Calu3 (cell line): ENCODE data around the gene FEM1B. TPM values are rescaled to one million over a fixed set of nuclear protein-coding genes. Genes with fewer than 3 reads are reported as not detected.

Source experiments
- BruUV-seq: library from RNA; stranded (reverse); fragments of 400-500 nt; replicated peaks from 2 replicates; lab custom pipeline; 2021; lab: Mats Ljungman, UMichigan
- CTCF ChIA-PET: fragments of 300-600 bp; sonication (Branson Sonifier 250); formaldehyde crosslinking; loops from one replicate; lab custom pipeline; 2022; ENCODE audit warnings: antibody characterized with exemption; lab: Charles Lee
- DNase-seq: peaks from one replicate; pipeline ENCODE4 v3.0.0; 2022
- H3K27ac Mint-ChIP-seq: one replicate; pipeline ENCODE4 v1.8.0; 2022; ENCODE audit warnings: mixed read lengths; ENCODE audit not compliant: unreplicated experiment
- H3K27me3 Mint-ChIP-seq: one replicate; pipeline ENCODE4 v1.8.0; 2022; ENCODE audit warnings: mixed read lengths; ENCODE audit not compliant: unreplicated experiment
- H3K36me3 Mint-ChIP-seq: one replicate; pipeline ENCODE4 v1.8.0; 2022; ENCODE audit warnings: mild to moderate bottlenecking, moderate library complexity, mixed read lengths; ENCODE audit not compliant: insufficient read depth, unreplicated experiment
- H3K4me1 Mint-ChIP-seq: one replicate; pipeline ENCODE4 v1.8.0; 2022; ENCODE audit warnings: mild to moderate bottlenecking, low read depth, mixed read lengths; ENCODE audit not compliant: unreplicated experiment
- H3K4me3 Mint-ChIP-seq: one replicate; pipeline ENCODE4 v1.8.0; 2022; ENCODE audit warnings: mild to moderate bottlenecking, low read depth, moderate library complexity, mixed read lengths; ENCODE audit not compliant: unreplicated experiment
- H3K9me3 Mint-ChIP-seq: one replicate; pipeline ENCODE4 v1.8.0; 2022; ENCODE audit warnings: low read depth, mixed read lengths; ENCODE audit not compliant: unreplicated experiment
- CTCF ChIP-seq: fragments of 200-600 bp; IDR thresholded peaks from one replicate; pipeline ENCODE4 v1.8.0; 2022; ENCODE audit warnings: antibody characterized with exemption; ENCODE audit not compliant: unreplicated experiment
- intact Hi-C: fragments of 100-400 bp; cut with micrococcal nuclease; formaldehyde crosslinking; loops from one replicate; pipeline ENCODE4 v1.10.0; 2022; ENCODE audit not compliant: unreplicated experiment
- total RNA-seq: library from RNA; stranded (reverse); gene quantifications from 2 replicates; pipeline ENCODE4 v1.2.3, GENCODE V29; 2022

The FEM1B gene
- total RNA-seq, 1 experiment from 2014 or later, result 41.4 TPM

GRCh38 chr15:68337826-68338225 lies 60.3 kb downstream of the FEM1B start:
- intact Hi-C loops, result no loop called here
- Mint-ChIP-seq H3K27ac (no peak overlapping the region), H3K4me1 (no peaks in the 10 kb centered on the region), H3K27me3 (peaks cover 96% of the 10 kb centered on the region), H3K9me3 (no peaks in the 10 kb centered on the region), H3K4me3 (no peak overlapping the region), H3K36me3 (peaks cover 3% of the 10 kb centered on the region)
- CTCF ChIA-PET, result interaction anchor here (0.7 kb wide), 1 partner anchor 95 kb away, joined by 3 read pairs; no protein-coding TSS in a partner anchor
- TF ChIP-seq CTCF, result no peak
- DNase-seq, result no peak
- no TSS peak for BruUV-seq

GRCh38 chr15:68339481-68339880 lies 61.9 kb downstream of the FEM1B start:
- Mint-ChIP-seq H3K4me3 (no peak overlapping the region), H3K9me3 (no peaks in the 10 kb centered on the region), H3K36me3 (peaks cover 3% of the 10 kb centered on the region), H3K27ac (no peak overlapping the region), H3K4me1 (peaks cover 2% of the 10 kb centered on the region), H3K27me3 (peaks cover 96% of the 10 kb centered on the region)
- intact Hi-C loops, result no loop called here
- CTCF ChIA-PET, result interaction anchor here (0.5 to 0.6 kb wide), 2 partner anchors 96 to 802 kb away, joined by 6 to 8 read pairs; no protein-coding TSS in a partner anchor
- no peak for TF ChIP-seq CTCF
- no peak for DNase-seq
- BruUV-seq, result no TSS peak

- CTCF ChIA-PET, result interaction anchor here (0.6 to 0.7 kb wide), 2 partner anchors 19 to 70 kb away, joined by 3 to 4 read pairs; no protein-coding TSS in a partner anchor
- intact Hi-C loops, result no loop called here
- Mint-ChIP-seq H3K27me3 (peaks cover 94% of the 10 kb centered on the region), H3K36me3 (no peaks in the 10 kb centered on the region), H3K4me3 (no peak overlapping the region), H3K9me3 (no peaks in the 10 kb centered on the region), H3K27ac (no peak overlapping the region), H3K4me1 (peaks cover 5% of the 10 kb centered on the region)
- BruUV-seq, result no TSS peak
- no peak for TF ChIP-seq CTCF
- DNase-seq, result no peak
Measured at GRCh38 chr15:68340726-68341671, 63.5 kb downstream of the FEM1B start.

- intact Hi-C loops, result no loop called here
- Mint-ChIP-seq H3K27ac (no peak overlapping the region), H3K4me3 (no peak overlapping the region), H3K9me3 (no peaks in the 10 kb centered on the region), H3K36me3 (no peaks in the 10 kb centered on the region), H3K27me3 (peaks cover 98% of the 10 kb centered on the region), H3K4me1 (peaks cover 12% of the 10 kb centered on the region)
- no peak for TF ChIP-seq CTCF
- CTCF ChIA-PET, result interaction anchor here (0.6 kb wide), 3 partner anchors 14 to 239 kb away, joined by 3 to 4 read pairs (median 3); no protein-coding TSS in a partner anchor
- no peak for DNase-seq
- BruUV-seq, result no TSS peak
Measured at GRCh38 chr15:68341760-68342725, 64.5 kb downstream of the FEM1B start.
